Sigmoid colon (tissue), 4 donors: ENCODE data around the gene DRD1.

Source experiments
- CTCF ChIP-seq, 4 experiments: fragments of 450-650 bp in 3 of 4; fragments of 200-600 bp in 1 of 4; IDR thresholded peaks; one replicate each; pipeline ENCODE4 v1.5.1; 2016 to 2019; ENCODE audit warnings: antibody characterized with exemption in 4 of 4, mild to moderate bottlenecking in 3 of 4, moderate library complexity in 2 of 4
- EP300 ChIP-seq, 4 donors: sonication (generic); formaldehyde crosslinking; IDR thresholded peaks; one replicate each; pipeline ENCODE4 v1.6.1; 2017; ENCODE audit warnings: antibody characterized with exemption in 4 of 4
- POLR2A ChIP-seq, 2 donors: fragments of 450-650 bp; IDR thresholded peaks; one replicate each; pipeline ENCODE4 v1.6.1; 2016; ENCODE audit warnings: antibody characterized with exemption in 2 of 2, mild to moderate bottlenecking in 2 of 2, moderate library complexity in 2 of 2
- POLR2AphosphoS5 ChIP-seq, 4 donors: sonication (generic); formaldehyde crosslinking; IDR thresholded peaks; one replicate each; pipeline ENCODE4 v1.6.1; 2017; ENCODE audit warnings: antibody characterized with exemption in 4 of 4

GRCh38 chr5:175448276-175448675 lies 4.3 kb upstream of the DRD1 start:
- TF ChIP-seq CTCF (IDR thresholded peaks at IDR 0.05) (no peak), POLR2A (IDR thresholded peaks at IDR 0.05) (no peak), EP300 (IDR thresholded peaks at IDR 0.05) (no peak), POLR2AphosphoS5 (IDR thresholded peaks at IDR 0.05) (no peak)
